DMS79 treated with DMSO at 0.1 percent for 48 hours (cell line): Measurements from ENCODE around the gene SLC25A3.
"Not testable (repeated sequence)": the region's sequence is repeated elsewhere in the genome, so short reads cannot be mapped to it uniquely, and the experiment has no call there.

ENCODE experiments used
- DNase-seq: peaks from one replicate; lab custom pipeline; 2025; lab: John Stamatoyannopoulos, UW

The SLC25A3 gene

DNA sequence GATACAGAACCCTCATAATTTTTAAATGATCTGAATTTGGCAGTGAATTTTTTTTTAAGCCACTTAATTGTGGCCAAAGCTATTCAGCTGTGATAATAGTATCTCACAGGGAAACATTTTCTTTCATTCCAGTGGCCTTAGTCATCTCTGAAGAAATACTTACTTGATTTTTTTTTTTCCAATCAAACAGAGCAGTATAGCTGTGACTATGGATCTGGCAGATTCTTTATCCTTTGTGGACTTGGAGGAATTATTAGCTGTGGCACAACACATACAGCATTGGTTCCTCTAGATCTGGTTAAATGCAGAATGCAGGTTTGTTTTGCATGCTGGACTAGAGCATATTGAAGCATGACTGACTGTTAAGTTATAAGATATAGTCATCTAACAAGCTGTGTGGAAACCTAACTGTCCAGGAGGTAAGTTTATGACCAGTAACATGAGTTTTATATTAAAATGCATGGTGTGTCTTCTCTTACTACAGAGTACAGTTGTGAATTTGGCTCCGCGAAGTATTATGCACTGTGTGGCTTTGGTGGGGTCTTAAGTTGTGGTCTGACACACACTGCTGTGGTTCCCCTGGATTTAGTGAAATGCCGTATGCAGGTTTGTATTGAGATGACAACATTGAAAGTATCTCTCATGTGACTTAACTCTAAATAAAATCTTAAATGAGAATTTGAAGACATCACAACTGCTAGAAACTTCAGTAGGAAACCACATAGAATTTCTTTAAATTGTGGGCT, 1.9 kb downstream of the SLC25A3 start:
- DNase-seq, result no peak

DNA sequence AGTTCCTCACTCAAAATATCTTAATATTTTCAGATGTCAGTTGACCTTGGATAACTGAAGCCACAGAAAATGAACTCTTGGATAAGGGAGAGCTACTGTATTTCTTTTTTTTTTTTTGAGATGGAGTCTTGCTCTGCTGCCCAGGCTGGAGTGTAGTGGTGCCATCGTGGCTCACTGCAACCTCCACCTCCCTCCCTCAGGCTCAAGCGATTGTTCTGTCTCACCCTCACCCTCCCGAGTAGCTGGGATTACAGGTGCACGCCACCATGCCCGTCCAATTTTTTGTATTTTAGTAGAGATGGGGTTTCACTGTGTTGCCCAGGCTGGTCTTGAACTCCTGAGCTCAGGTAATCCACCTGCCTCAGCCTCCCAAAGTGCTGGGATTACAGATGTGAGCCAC, 3.8 kb downstream of the SLC25A3 start:
- DNase-seq, result not testable (repeated sequence)

DNA sequence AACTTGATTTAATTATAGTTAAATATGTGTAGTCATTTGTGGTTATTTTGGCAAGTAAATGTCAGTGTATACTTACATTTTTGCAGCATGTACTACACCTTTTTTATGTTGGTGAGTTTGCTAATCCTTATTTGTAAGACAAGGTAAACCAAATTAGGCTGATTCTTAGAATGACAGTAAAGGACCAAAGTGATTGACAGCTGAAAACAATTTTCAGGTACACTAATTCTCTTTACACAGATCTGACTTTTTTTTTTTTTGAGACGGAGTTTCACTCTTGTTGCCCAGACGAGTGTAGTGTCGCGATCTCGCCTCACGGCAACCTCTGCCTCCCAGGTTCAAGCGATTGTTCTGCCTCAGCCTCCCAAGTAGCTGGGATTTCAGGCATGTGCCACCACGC, 8.4 kb downstream of the SLC25A3 start:
- DNase-seq, result no peak

DNA sequence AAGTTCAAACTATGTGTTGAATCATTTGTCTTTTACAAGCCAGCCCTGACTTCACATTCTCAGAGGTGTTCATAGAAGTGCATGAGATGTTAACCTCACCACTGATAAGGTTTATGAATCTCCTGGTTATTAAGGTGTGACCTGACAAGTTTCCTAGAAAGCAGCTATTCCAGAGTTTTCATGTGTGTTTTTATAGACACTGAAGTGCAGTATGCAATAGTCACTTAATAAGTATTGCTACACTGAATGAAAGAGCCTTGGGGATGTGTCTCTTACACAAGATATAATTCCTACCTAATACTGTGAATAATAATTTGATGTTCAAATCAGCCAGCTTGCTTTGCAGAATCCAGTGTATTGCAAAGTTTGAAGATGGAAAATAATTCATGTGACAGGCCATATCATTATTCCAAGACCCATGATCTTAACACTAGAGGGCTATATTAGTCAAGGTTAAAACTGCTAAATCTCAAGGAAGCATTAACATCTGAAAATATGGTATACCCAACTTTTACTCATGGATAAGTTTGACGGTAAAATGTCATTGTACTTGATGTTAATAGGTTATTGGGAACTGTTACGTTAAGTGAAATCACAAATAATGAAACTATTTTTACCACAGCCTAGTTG, 13.0 kb downstream of the SLC25A3 start:
- no peak for DNase-seq

DNA sequence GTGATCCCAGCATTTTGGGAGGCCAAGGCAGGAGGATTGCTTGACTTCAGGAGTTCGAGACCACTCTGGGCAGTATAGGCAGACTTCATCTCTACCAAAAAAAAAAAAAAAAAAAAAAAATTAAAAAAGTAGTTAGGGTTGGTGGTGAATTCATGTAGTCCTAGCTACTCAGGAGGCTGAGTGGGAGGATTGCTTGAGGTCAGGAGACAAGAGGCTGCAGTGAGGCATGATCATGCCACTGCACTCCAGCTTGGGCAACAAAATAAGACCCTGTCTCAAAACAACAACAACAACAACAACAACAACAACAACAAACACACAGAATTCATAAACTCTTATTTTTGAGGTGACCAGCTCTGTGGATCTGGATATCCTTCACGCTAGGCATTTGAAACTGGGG, 17.1 kb downstream of the SLC25A3 start:
- DNase-seq, result no peak

DNA sequence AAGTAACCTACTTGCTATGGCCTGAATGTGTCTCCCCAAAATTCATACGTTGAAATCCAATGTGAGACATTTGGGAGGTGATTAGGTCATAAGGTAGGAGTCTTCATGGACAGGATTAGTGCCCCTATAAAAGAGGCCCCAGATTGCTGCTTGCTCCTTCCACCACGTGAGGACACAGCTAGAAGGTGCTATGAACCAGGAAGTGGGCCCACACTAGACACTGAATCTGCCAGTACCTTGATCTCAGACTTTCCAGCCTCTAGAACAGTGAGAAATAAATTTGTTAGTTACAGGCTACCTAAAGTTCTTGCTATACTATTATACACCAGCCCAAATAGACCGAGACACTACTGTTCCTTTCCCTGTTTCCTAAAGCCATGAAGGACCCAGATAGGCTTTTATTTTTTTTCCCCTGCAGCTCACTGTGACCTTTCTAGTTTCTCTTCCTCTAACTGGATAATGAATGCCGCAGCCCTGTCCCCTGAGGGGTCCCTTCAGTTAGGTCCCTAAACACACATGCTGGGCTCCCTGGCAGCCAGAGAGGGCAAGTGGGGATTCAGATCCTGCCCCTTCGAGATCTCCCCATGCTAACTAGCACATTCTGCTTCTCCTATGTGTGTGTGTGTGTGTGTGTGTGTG, 19.3 kb downstream of the SLC25A3 start:
- DNase-seq, result no peak

DNA sequence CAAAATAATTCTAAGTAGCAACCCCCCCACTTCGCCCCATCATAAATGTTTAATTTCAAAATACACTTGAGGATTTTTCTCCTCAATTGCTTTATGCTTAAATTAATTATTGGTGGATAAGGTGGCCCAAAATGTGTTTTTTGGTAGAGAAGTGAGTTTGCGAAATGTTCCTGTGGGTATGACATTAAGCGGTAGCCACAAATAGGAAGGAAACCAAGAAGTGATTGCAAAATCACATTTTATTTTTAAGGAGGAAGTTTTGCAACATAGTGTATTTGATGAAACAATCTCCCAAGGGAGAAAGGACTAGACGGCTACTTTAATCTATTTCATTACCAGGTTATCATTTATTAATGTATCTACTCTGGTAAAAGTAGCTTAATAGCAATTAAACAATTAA, 25.5 kb downstream of the SLC25A3 start:
- DNase-seq, result no peak

DNA sequence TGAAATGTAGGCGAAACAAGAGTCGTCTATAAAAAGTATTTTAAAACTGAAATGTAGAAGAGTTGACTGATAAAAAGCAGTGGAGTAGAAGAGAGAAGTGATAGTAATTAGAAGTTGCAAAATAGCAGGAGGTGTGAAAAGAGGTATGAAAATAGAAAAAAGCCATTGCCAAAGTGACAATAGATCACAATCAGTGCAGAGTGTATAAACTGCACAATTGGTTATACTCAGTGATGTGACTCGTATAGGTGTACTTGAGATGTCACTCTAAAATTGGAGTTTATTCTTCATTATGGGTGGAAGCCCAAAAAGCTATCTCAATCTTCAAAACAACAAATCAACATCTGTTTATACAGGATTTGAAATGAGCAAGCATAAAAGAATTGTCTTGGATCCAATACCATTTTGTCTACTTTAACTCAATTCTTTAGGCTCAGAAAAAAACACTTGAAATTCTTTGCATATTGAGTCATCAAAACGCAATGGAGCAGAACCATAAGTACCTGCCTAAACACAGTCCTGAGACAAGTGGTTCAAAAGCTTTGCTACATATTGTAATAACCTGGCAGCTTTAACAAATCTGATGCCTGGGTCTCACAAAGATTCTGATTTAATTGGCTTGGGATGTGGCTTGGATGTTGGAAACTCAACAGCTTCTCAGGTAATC, 42.3 kb downstream of the SLC25A3 start:
- DNase-seq, result peak; percentile 94

DNA sequence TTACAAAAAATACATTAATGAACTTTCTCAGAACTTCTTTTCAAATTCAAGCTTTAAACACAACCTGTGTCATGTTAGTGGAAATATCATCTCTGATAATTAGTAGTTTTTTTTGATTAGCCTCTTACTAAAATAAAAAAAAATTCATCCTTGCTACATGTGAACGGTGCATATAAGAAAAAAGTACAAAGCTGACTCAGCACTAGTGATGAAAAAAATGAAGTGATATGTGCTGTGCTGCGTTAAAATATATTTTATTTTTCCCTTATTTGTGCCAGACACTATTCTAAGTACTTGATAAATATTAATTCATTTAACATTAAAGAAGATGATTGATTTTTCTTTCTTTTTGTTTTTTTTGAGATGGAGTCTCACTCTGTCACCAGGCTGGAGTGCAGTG, 43.6 kb downstream of the SLC25A3 start:
- DNase-seq, result no peak

DNA sequence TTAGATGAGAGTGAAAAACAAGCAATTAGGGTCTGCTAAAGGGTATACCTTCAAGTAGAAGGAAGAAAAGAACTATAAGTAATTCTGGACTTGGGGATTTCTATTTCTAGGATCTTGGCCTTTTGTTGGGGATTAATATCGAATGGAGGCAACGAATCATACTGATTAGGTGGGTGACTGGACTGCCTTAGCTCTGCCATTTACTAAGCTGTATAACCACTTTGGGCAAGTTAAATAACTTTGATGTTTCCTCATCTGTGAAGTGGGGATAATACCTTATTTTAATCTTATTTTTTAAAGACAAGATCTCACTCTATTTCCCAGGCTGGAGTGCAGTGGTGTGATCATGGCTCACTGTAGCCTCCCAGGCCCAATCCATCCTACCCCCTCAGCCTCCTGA, 44.5 kb downstream of the SLC25A3 start:
- DNase-seq, result no peak

DNA sequence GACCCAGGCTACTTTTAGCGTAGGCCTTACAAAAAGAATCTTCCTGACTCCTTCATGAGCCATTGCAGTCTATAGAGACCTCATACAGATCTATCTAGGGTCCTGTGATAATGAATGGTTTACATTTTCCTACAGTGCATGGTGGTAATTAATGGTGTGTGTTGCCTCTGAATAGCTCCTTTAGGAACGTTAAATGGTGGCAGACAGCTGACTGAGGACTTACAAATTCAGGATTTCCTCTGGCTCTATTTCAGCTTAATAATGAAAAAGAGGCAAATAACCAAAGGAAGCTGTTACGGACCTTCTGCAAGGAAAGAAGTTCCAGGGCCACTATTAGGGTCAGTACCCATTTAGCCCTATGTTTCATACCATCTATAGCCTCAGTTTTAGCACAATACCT, 46.0 kb downstream of the SLC25A3 start:
- DNase-seq, result no peak

DNA sequence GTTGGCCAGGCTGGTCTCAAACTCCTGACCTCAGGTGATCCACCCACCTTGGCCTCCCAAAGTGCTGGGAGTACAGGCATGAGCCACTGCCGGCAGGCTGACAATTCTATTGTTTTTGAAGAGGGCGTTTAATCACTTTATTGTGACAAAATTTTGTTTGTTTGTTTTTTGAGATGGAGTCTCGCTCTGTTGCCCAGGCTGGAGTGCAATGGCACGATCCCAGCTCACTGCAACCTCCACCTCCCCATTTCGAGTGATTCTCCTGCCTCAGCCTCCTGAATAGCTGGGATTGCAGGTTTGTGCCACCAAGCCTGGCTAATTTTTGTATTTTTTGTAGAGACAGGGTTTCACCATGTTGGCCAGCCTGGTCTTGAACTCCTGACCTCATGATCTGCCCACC, 49.3 kb downstream of the SLC25A3 start:
- DNase-seq, result not testable (repeated sequence)

DNA sequence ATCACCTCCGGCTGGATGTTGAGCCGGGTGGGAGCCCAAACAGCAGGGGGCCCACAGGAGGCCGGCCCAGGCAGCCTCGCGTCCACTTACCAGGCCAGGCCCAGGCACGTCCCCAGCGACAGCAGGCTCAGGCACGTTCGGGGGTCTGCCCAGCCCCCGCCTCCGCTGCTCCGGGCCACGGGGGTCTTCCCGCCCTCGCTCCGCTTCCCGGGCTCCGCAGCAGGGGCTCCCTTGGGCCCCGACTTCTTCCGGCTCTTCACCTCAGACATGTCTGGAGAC, 50.9 kb downstream of the SLC25A3 start:
- peak; percentile 61 for DNase-seq

DNA sequence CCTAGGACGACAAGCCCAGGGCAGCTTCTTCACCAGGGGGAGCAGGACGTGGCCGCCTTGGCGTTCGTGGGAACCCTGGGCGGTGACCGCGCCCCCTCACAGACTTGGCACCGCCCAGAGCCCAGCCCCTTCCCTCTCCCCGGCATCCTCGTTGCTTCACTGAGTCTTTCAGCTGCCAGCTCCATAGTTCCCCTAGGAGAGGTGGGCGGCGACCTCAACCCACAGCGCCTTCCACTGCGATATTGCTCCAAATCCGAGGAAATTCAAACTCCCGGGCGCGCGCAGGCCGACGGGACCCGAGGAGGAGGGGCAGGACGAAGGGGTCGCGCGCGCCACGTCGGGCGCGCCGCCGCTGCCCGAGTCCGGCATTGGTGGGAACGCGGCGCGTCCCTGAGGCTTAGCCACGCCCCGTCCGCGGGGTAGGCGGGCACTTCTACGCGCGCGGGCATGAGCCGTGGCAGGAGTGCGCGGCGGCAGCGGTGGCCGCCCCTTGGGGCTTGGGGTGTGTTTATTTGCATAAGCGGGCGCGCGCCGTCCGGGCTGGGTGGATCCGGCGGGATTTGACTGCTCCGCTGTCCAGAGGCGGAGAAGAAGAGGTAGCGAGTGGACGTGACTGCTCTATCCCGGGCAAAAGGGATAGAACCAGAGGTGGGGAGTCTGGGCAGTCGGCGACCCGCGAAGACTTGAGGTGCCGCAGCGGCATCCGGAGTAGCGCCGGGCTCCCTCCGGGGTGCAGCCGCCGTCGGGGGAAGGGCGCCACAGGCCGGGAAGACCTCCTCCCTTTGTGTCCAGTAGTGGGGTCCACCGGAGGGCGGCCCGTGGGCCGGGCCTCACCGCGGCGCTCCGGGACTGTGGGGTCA, 51.5 kb downstream of the SLC25A3 start, which contains the start of the genes APAF1 and IKBIP:
TSS of gene APAF1 (plus strand) at position 579 of the 860 bp plus-strand sequence. CDS start 3,070 bp downstream, outside the sequence.
TSS of gene IKBIP (minus strand) at position 77 of the 860 bp plus-strand sequence. CDS start 87 bp downstream, outside the sequence.
- peak; percentile 88 for DNase-seq

DNA sequence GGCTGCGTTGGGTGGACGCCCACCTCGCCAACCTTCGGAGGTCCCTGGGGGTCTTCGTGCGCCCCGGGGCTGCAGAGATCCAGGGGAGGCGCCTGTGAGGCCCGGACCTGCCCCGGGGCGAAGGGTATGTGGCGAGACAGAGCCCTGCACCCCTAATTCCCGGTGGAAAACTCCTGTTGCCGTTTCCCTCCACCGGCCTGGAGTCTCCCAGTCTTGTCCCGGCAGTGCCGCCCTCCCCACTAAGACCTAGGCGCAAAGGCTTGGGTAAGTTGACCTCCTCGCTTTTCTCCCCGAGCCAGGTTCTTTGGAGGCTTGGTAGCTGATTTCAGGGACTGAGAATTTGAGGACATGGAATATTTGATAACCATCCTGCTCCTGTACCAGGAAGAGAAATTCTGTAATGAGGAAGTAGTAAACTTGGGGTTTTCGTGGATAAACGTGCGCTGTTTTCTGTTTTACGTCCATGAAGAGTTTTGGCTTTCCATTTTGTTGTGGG, 52.1 kb downstream of the SLC25A3 start:
- DNase-seq, result peak; percentile 20

DNA sequence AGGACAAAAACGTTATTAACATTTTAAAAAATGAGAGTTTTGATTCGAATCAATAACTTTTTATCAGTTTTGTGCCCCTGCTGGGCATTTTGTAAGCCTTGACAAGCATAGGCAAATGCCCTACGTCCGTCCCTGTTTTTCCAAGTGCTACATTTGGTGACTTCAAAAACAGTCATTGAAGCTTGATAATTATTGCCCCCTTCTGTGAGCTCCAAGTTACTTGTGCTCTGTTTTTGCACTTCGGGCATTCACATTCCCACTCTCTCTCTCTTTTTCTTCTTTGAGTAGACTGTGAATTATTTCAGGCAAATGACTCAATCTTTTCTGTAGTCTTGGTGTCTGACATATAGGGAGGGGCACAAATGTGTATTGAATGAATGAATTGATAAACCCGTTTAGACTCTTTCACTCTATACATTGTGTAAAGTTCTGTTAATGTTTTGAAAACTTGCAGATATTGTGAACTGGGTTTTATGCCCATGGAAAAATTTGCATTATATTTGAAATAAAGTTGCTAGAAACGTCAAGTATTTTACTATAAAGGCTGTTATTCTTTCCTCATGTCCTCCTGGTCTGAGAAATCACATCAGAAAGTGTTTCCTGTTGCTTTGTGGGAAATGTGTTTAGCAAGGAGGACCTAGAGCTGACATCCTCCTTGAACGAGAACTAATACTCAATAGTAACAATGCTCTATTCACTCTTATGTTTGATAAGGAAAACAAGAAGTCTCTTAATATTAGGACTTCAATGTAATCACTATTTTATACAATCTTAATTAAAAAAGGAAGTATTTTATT, 53.0 kb downstream of the SLC25A3 start:
- peak; percentile 16 for DNase-seq

DNA sequence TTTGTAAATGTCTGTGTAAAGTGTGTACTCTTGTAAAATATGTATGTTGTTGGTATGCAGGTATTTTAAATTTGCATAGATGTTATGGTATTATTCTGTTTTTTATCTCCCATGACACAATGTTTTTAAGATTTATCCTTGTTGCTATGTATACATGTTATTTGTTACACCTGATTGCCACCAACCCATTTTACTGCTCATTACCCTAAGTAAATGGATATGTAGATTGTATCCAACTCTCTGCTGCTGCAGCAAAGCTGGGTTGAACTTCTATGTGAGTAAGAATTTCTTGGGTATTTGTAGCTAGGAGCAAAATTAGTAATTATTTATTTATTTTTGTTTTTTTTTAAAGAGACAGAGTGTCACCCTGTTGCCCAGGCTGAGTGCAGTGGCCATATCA, 57.8 kb downstream of the SLC25A3 start:
- no peak for DNase-seq

DNA sequence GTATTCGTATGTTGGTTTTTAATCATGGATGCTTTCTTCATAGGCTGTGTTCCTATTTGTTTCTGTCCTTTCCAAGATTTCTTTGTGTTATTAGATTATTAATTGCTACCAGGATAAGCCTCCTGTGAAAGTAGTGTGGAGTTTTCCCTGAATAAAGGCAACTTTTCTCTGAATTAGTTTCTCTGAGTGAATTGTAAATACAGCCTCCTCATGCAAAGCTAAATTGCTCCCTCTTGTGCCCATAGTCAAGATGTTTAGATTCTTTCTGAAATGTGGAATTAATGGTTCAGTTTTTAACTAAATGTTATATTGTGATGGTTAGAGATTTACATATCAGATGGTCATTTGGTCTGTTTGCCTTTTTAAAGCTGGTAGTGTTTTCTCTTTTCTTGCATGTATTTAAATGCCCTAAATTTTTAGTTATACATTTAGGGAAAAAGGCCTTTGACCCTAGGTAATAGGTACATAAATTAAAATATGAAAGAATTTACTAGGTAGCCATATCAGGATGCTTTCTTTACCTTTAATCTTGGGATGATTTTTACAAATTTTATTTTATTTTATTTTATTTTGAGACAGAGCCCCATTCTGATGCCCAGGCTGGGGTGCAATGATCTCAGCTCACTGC, 60.5 kb downstream of the SLC25A3 start:
- peak; percentile 40 for DNase-seq
